WTC11 (cell line): ENCODE measurements around the gene AIG1. TPM values are rescaled to one million over a fixed set of nuclear protein-coding genes. Genes with fewer than 3 reads are reported as not detected.

ENCODE experiments used
- ATAC-seq: fragments of 200-7000 bp; cut with Tn5 transposase; 2 replicates; pipeline ENCODE4 v1.10.0; 2021; ENCODE audit warnings: mild to moderate bottlenecking, moderate library complexity
- CTCF ChIA-PET: fragments of 300-600 bp; sonication (Branson Sonifier 250); formaldehyde crosslinking; loops from one replicate; lab custom pipeline; 2021; ENCODE audit warnings: antibody characterized with exemption; lab: Charles Lee
- POLR2A ChIA-PET: fragments of 350-600 bp; sonication (Branson Sonifier 250); formaldehyde crosslinking; loops from one replicate; lab custom pipeline; 2021; ENCODE audit warnings: antibody characterized with exemption; lab: Charles Lee
- DNase-seq: peaks from one replicate; pipeline ENCODE4 v3.0.0; 2021; ENCODE audit warnings: low spot score
- H3K27ac Mint-ChIP-seq: 2 replicates; pipeline ENCODE4 v1.8.0; 2021; ENCODE audit warnings: mixed read lengths
- H3K27me3 Mint-ChIP-seq: 2 replicates; pipeline ENCODE4 v1.8.0; 2021; ENCODE audit warnings: low read depth, mild to moderate bottlenecking, moderate library complexity, mixed read lengths
- H3K36me3 Mint-ChIP-seq: 2 replicates; pipeline ENCODE4 v1.8.0; 2021; ENCODE audit warnings: mixed read lengths
- H3K4me1 Mint-ChIP-seq: 2 replicates; pipeline ENCODE4 v1.8.0; 2022; ENCODE audit warnings: mixed read lengths
- H3K4me3 Mint-ChIP-seq: 2 replicates; pipeline ENCODE4 v1.8.0; 2021; ENCODE audit warnings: mild to moderate bottlenecking, moderate library complexity, mixed read lengths
- H3K9me3 Mint-ChIP-seq: 2 replicates; pipeline ENCODE4 v1.8.0; 2021; ENCODE audit warnings: mixed read lengths
- AR ChIP-seq: fragments of 250-450 bp; sonication (Bioruptor Pico); IDR thresholded peaks from 2 replicates; pipeline ENCODE4 v1.9.0; 2021; ENCODE audit warnings: mild to moderate bottlenecking
- CDX4 ChIP-seq: fragments of 250-450 bp; sonication (Bioruptor Pico); IDR thresholded peaks from 2 replicates; pipeline ENCODE4 v1.9.0; 2021; ENCODE audit warnings: moderate library complexity, mild to moderate bottlenecking, inconsistent platforms, borderline replicate concordance
- CREB1 ChIP-seq: sonication (generic); formaldehyde crosslinking; IDR thresholded peaks from 2 replicates; pipeline ENCODE4 v1.8.0; 2023; ENCODE audit warnings: mild to moderate bottlenecking, missing genetic modification reagents
- FOXP4 ChIP-seq: sonication (generic); formaldehyde crosslinking; IDR thresholded peaks from 2 replicates; pipeline ENCODE4 v1.8.0; 2022; ENCODE audit warnings: mild to moderate bottlenecking, missing genetic modification reagents
- HMGXB4 ChIP-seq: sonication (generic); formaldehyde crosslinking; IDR thresholded peaks from 2 replicates; pipeline ENCODE4 v1.8.1; 2023; ENCODE audit warnings: mild to moderate bottlenecking, moderate library complexity, missing genetic modification reagents
- IRF1 ChIP-seq: sonication (generic); formaldehyde crosslinking; IDR thresholded peaks from 2 replicates; pipeline ENCODE4 v1.8.0; 2023; ENCODE audit warnings: missing genetic modification reagents
- JUN ChIP-seq: sonication (generic); formaldehyde crosslinking; IDR thresholded peaks from 2 replicates; pipeline ENCODE4 v1.8.0; 2023; ENCODE audit warnings: mild to moderate bottlenecking, missing genetic modification reagents
- KAT7 ChIP-seq: sonication (generic); formaldehyde crosslinking; IDR thresholded peaks from 2 replicates; pipeline ENCODE4 v1.8.1; 2023; ENCODE audit warnings: missing genetic modification reagents, mild to moderate bottlenecking, borderline replicate concordance
- MAX ChIP-seq: sonication (generic); formaldehyde crosslinking; IDR thresholded peaks from 2 replicates; pipeline ENCODE4 v1.8.0; 2022; ENCODE audit warnings: mild to moderate bottlenecking, missing genetic modification reagents
- NFE2L1 ChIP-seq: sonication (generic); formaldehyde crosslinking; IDR thresholded peaks from 2 replicates; pipeline ENCODE4 v1.8.1; 2023; ENCODE audit warnings: missing genetic modification reagents
- PRRX2 ChIP-seq: fragments of 250-450 bp; sonication (Bioruptor Pico); IDR thresholded peaks from 2 replicates; pipeline ENCODE4 v1.8.0; 2021; ENCODE audit warnings: mild to moderate bottlenecking
- RELA ChIP-seq: sonication (generic); formaldehyde crosslinking; IDR thresholded peaks from 2 replicates; pipeline ENCODE4 v1.8.1; 2022; ENCODE audit warnings: missing genetic modification reagents, mild to moderate bottlenecking, borderline replicate concordance
- TEAD1 ChIP-seq: sonication (generic); formaldehyde crosslinking; IDR thresholded peaks from 2 replicates; pipeline ENCODE4 v1.8.0; 2022; ENCODE audit warnings: mild to moderate bottlenecking, missing genetic modification reagents
- TEAD4 ChIP-seq: sonication (generic); formaldehyde crosslinking; IDR thresholded peaks from 2 replicates; pipeline ENCODE4 v1.8.0; 2022; ENCODE audit warnings: mild to moderate bottlenecking, missing genetic modification reagents
- TP53 ChIP-seq: sonication (generic); formaldehyde crosslinking; IDR thresholded peaks from 2 replicates; pipeline ENCODE4 v1.8.1; 2023; ENCODE audit warnings: mild to moderate bottlenecking, missing genetic modification reagents
- ZMAT4 ChIP-seq: fragments of 250-450 bp; sonication (Bioruptor Pico); IDR thresholded peaks from 2 replicates; pipeline ENCODE4 v1.9.0; 2021; ENCODE audit warnings: mild to moderate bottlenecking
- ZNF219 ChIP-seq: sonication (generic); formaldehyde crosslinking; IDR thresholded peaks from 2 replicates; pipeline ENCODE4 v1.8.0; 2023; ENCODE audit warnings: missing genetic modification reagents, mild to moderate bottlenecking, borderline replicate concordance
- ZNF317 ChIP-seq: sonication (generic); formaldehyde crosslinking; IDR thresholded peaks from 2 replicates; pipeline ENCODE4 v1.8.1; 2023; ENCODE audit warnings: low read depth, mild to moderate bottlenecking, moderate library complexity, missing genetic modification reagents, borderline replicate concordance
- ZNF512 ChIP-seq: sonication (generic); formaldehyde crosslinking; IDR thresholded peaks from 2 replicates; pipeline ENCODE4 v1.8.1; 2022; ENCODE audit warnings: missing genetic modification reagents, borderline replicate concordance
- total RNA-seq: library from RNA; stranded (reverse); gene quantifications from 3 replicates; pipeline ENCODE4 v1.2.3, GENCODE V29; 2021

The AIG1 gene
- total RNA-seq, 1 experiment from 2014 or later: 38.8 TPM

GRCh38 chr6:143160015-143160414, 99.3 kb downstream of the AIG1 start:
- no peak for TF ChIP-seq ZNF317
- TF ChIP-seq ZNF219: no peak
- no peak for TF ChIP-seq TEAD4
- TF ChIP-seq RELA: no peak
- TF ChIP-seq PRRX2 (CRISPR knock-in tag): no peak
- no peak for TF ChIP-seq MAX
- no peak for TF ChIP-seq TP53 (CRISPR knock-in tag)
- no peak for TF ChIP-seq KAT7 (CRISPR knock-in tag)
- TF ChIP-seq JUN: no peak
- TF ChIP-seq HMGXB4 (CRISPR knock-in tag): no peak
- no peak for TF ChIP-seq IRF1 (CRISPR knock-in tag)
- TF ChIP-seq ZMAT4: no peak
- no peak for TF ChIP-seq ZNF512 (CRISPR knock-in tag)
- no peak for TF ChIP-seq CREB1 (CRISPR knock-in tag)
- TF ChIP-seq TEAD1 (CRISPR knock-in tag): no peak
- TF ChIP-seq FOXP4: no peak
- no peak for TF ChIP-seq CDX4 (CRISPR knock-in tag)
- no peak for TF ChIP-seq AR
- TF ChIP-seq NFE2L1 (CRISPR knock-in tag): no peak
- ATAC-seq (no peak), DNase-seq (no peak)
- H3K27me3 Mint-ChIP-seq: no peaks in the 10 kb centered on the region
- no peaks in the 10 kb centered on the region for H3K36me3 Mint-ChIP-seq
- ChIA-PET POLR2A (no interaction called here), CTCF (interaction anchor here (0.9 to 1.4 kb wide), 2 partner anchors 16 to 267 kb away, joined by 3 to 4 read pairs; no protein-coding TSS in a partner anchor)
- H3K4me3 Mint-ChIP-seq: no peak overlapping the region
- H3K4me1 Mint-ChIP-seq: peaks cover 6% of the 10 kb centered on the region; the same call in 1 of the 2 replicates
- H3K27ac Mint-ChIP-seq: no peak overlapping the region
- no peaks in the 10 kb centered on the region for H3K9me3 Mint-ChIP-seq
